ENCODE measurements around the gene ZNF182. TPM values are rescaled to one million over a fixed set of nuclear protein-coding genes. Genes with fewer than 3 reads are reported as not detected.
"Not testable (repeated sequence)": the region's sequence is repeated elsewhere in the genome, so short reads cannot be mapped to it uniquely, and the experiment has no call there.

ZNF182 gene
- total RNA-seq, 2 experiments from 2014 or later = 6.4 to 7.4 TPM

GRCh38 chrX:47958761-47959342 is 44.9 kb downstream of the ZNF182 start:
- Mint-ChIP-seq H3K36me3 (no peaks in the 10 kb centered on the region), H3K27ac (no peak overlapping the region), H3K4me3 (no peak overlapping the region), H3K4me1 (no peaks in the 10 kb centered on the region), H3K9me3 (peaks cover 4% of the 10 kb centered on the region), H3K27me3 (no peaks in the 10 kb centered on the region)
- DNase-seq = peak; percentile 3

GRCh38 chrX:47958206-47958605 is 45.6 kb downstream of the ZNF182 start:
- H3K4me1 Mint-ChIP-seq, H3K27me3 Mint-ChIP-seq, H3K9me3 Mint-ChIP-seq, DNase-seq, H3K4me3 Mint-ChIP-seq, H3K27ac Mint-ChIP-seq, H3K36me3 Mint-ChIP-seq: not testable (repeated sequence)

- Mint-ChIP-seq H3K27ac (no peak overlapping the region), H3K4me3 (no peak overlapping the region)
Observed at GRCh38 chrX:47956016-47956415, 47.8 kb downstream of the ZNF182 start.

GRCh38 chrX:47955295-47955694 is 48.5 kb downstream of the ZNF182 start:
- H3K36me3 Mint-ChIP-seq, H3K4me3 Mint-ChIP-seq: not testable (repeated sequence)

More at GRCh38 chrX:47956016-47956415, 47.8 kb downstream of the ZNF182 start:
- Mint-ChIP-seq H3K36me3 (no peaks in the 10 kb centered on the region), H3K4me1 (no peaks in the 10 kb centered on the region), H3K27me3 (no peaks in the 10 kb centered on the region), H3K9me3 (peaks cover 5% of the 10 kb centered on the region)
- DNase-seq = no peak

GRCh38 chrX:47941423-47941822 is 62.4 kb downstream of the ZNF182 start:
- no peak overlapping the region for H3K4me3 Mint-ChIP-seq
- no peak overlapping the region for H3K27ac Mint-ChIP-seq
- no peak for DNase-seq
- H3K9me3 Mint-ChIP-seq = peaks cover 6% of the 10 kb centered on the region
- H3K27me3 Mint-ChIP-seq = no peaks in the 10 kb centered on the region
- H3K4me1 Mint-ChIP-seq = peaks cover 5% of the 10 kb centered on the region
- peaks cover 2% of the 10 kb centered on the region for H3K36me3 Mint-ChIP-seq

More at GRCh38 chrX:47955295-47955694, 48.5 kb downstream of the ZNF182 start:
- not testable (repeated sequence) for DNase-seq, H3K4me1 Mint-ChIP-seq, H3K9me3 Mint-ChIP-seq, H3K27me3 Mint-ChIP-seq, H3K27ac Mint-ChIP-seq

GRCh38 chrX:47940448-47940847 is 63.3 kb downstream of the ZNF182 start:
- peaks cover 6% of the 10 kb centered on the region for H3K9me3 Mint-ChIP-seq
- no peaks in the 10 kb centered on the region for H3K27me3 Mint-ChIP-seq
- H3K4me1 Mint-ChIP-seq = peaks cover 9% of the 10 kb centered on the region
- H3K27ac Mint-ChIP-seq = no peak overlapping the region
- peaks cover 2% of the 10 kb centered on the region for H3K36me3 Mint-ChIP-seq
- DNase-seq = no peak
- no peak overlapping the region for H3K4me3 Mint-ChIP-seq

GRCh38 chrX:47936940-47937317 is 66.9 kb downstream of the ZNF182 start:
- H3K4me1 Mint-ChIP-seq = peaks cover 9% of the 10 kb centered on the region
- H3K27ac Mint-ChIP-seq = no peak overlapping the region
- no peaks in the 10 kb centered on the region for H3K9me3 Mint-ChIP-seq
- peak overlapping the region; percentile 79 for H3K4me3 Mint-ChIP-seq
- H3K27me3 Mint-ChIP-seq = no peaks in the 10 kb centered on the region
- no peaks in the 10 kb centered on the region for H3K36me3 Mint-ChIP-seq
- DNase-seq = no peak

- H3K36me3 Mint-ChIP-seq = no peaks in the 10 kb centered on the region
- H3K4me3 Mint-ChIP-seq = peak overlapping the region; percentile 79
- peak; percentile 4 for DNase-seq
- H3K9me3 Mint-ChIP-seq = no peaks in the 10 kb centered on the region
- no peaks in the 10 kb centered on the region for H3K27me3 Mint-ChIP-seq
- peak overlapping the region; percentile 31 for H3K27ac Mint-ChIP-seq
- peaks cover 9% of the 10 kb centered on the region for H3K4me1 Mint-ChIP-seq
Observed at GRCh38 chrX:47936224-47936939, 67.4 kb downstream of the ZNF182 start.

GRCh38 chrX:47933946-47934345 is 69.8 kb downstream of the ZNF182 start:
- peaks cover 9% of the 10 kb centered on the region for H3K4me1 Mint-ChIP-seq
- H3K36me3 Mint-ChIP-seq = no peaks in the 10 kb centered on the region
- H3K4me3 Mint-ChIP-seq = no peak overlapping the region
- H3K9me3 Mint-ChIP-seq = no peaks in the 10 kb centered on the region
- H3K27me3 Mint-ChIP-seq = no peaks in the 10 kb centered on the region
- no peak for DNase-seq
- no peak overlapping the region for H3K27ac Mint-ChIP-seq

- not testable (repeated sequence) for H3K27ac Mint-ChIP-seq, H3K9me3 Mint-ChIP-seq, H3K4me1 Mint-ChIP-seq, H3K36me3 Mint-ChIP-seq, H3K4me3 Mint-ChIP-seq, H3K27me3 Mint-ChIP-seq, DNase-seq
Observed at GRCh38 chrX:47931970-47932369, 71.8 kb downstream of the ZNF182 start.

- Mint-ChIP-seq H3K36me3 (no peaks in the 10 kb centered on the region), H3K9me3 (no peaks in the 10 kb centered on the region), H3K4me1 (no peaks in the 10 kb centered on the region), H3K27ac (no peak overlapping the region), H3K27me3 (no peaks in the 10 kb centered on the region), H3K4me3 (no peak overlapping the region)
- DNase-seq = no peak
Observed at GRCh38 chrX:47927212-47927611, 76.6 kb downstream of the ZNF182 start.

Other genes with a start within 250 kb of the ZNF182 start
- 1 to 10 TPM; 4.8 to 7.8 TPM for gene ZNF81, start 167.1 kb downstream of the ZNF182 start, total RNA-seq
- gene SPACA5, start 3.0 kb upstream of the ZNF182 start, total RNA-seq = not detected
- 1 to 10 TPM; 1.6 to 1.9 TPM for gene ZNF630, start 67.7 kb upstream of the ZNF182 start, total RNA-seq
- not detected for gene SPACA5B, start 126.6 kb upstream of the ZNF182 start, total RNA-seq
- gene SSX5, start 192.8 kb upstream of the ZNF182 start, total RNA-seq = not detected